GM23338 (cell line): ENCODE measurements around the gene CITED4. TPM values are rescaled to one million over a fixed set of nuclear protein-coding genes. Genes with fewer than 3 reads are reported as not detected.

Experiments
- ATAC-seq: fragments of 200-7000 bp; cut with Tn5 transposase; 3 replicates; pipeline ENCODE4 v1.9.1; 2020
- DNase-seq: peaks from one replicate; pipeline ENCODE4 v3.0.0-alpha.2; 2015; ENCODE audit warnings: low spot score
- H2AFZ ChIP-seq: fragments of 200-600 bp; sonication (generic); 2 replicates; pipeline ENCODE4 v1.8.0; 2016; ENCODE audit warnings: antibody characterized with exemption, mild to moderate bottlenecking, moderate library complexity
- H3F3A ChIP-seq: fragments of 200-600 bp; sonication (generic); replicated peaks from 2 replicates; pipeline ENCODE4 v1.8.0; 2017; ENCODE audit warnings: antibody characterized with exemption, mixed run types, low read depth
- H3K27ac ChIP-seq: fragments of 200-600 bp; sonication (generic); 2 replicates; pipeline ENCODE4 v1.6.1; 2016; ENCODE audit warnings: low read depth
- H3K27me3 ChIP-seq: fragments of 200-600 bp; sonication (generic); 2 replicates; pipeline ENCODE4 v1.8.0; 2016; ENCODE audit warnings: mild to moderate bottlenecking, mixed run types, moderate library complexity; ENCODE audit not compliant: insufficient read depth
- H3K36me3 ChIP-seq: fragments of 200-600 bp; sonication (generic); 2 replicates; pipeline ENCODE4 v1.8.0; 2016; ENCODE audit warnings: mild to moderate bottlenecking; ENCODE audit not compliant: insufficient read depth
- H3K4me1 ChIP-seq: fragments of 200-600 bp; sonication (generic); 2 replicates; pipeline ENCODE4 v1.8.0; 2016; ENCODE audit warnings: mild to moderate bottlenecking, moderate library complexity; ENCODE audit not compliant: insufficient read depth
- H3K4me2 ChIP-seq: fragments of 200-600 bp; sonication (generic); 2 replicates; pipeline ENCODE4 v1.7.1; 2017; ENCODE audit warnings: mixed run types
- H3K4me3 ChIP-seq: fragments of 200-600 bp; sonication (generic); 2 replicates; pipeline ENCODE4 v1.6.1; 2016; ENCODE audit warnings: mixed run types
- H3K79me2 ChIP-seq: fragments of 200-600 bp; sonication (generic); replicated peaks from 2 replicates; pipeline ENCODE4 v1.8.0; 2017; ENCODE audit warnings: mild to moderate bottlenecking; ENCODE audit not compliant: insufficient read depth
- H3K9me2 ChIP-seq: fragments of 200-600 bp; sonication (generic); 2 replicates; pipeline ENCODE4 v1.8.0; 2017; ENCODE audit not compliant: insufficient read depth
- H4K20me1 ChIP-seq: fragments of 200-600 bp; sonication (generic); replicated peaks from 2 replicates; pipeline ENCODE4 v1.8.0; 2017; ENCODE audit warnings: mild to moderate bottlenecking; ENCODE audit not compliant: insufficient read depth
- H3K27ac Mint-ChIP-seq: 2 replicates; pipeline ENCODE4 v1.8.0; 2020; ENCODE audit warnings: inconsistent platforms, mild to moderate bottlenecking, moderate library complexity, mixed read lengths
- H3K27me3 Mint-ChIP-seq: 3 replicates; pipeline ENCODE4 v1.8.0; 2022; ENCODE audit warnings: low read depth, mild to moderate bottlenecking, moderate library complexity, mixed read lengths, inconsistent platforms; ENCODE audit not compliant: insufficient read depth, poor library complexity
- H3K36me3 Mint-ChIP-seq: 3 replicates; pipeline ENCODE4 v1.8.0; 2021; ENCODE audit warnings: low read depth, mild to moderate bottlenecking, inconsistent platforms, moderate library complexity, mixed read lengths
- H3K4me1 Mint-ChIP-seq: 3 replicates; pipeline ENCODE4 v1.8.0; 2020; ENCODE audit warnings: mild to moderate bottlenecking, inconsistent platforms, mixed read lengths
- H3K4me3 Mint-ChIP-seq: 3 replicates; pipeline ENCODE4 v1.8.0; 2021; ENCODE audit warnings: moderate library complexity, mild to moderate bottlenecking, inconsistent platforms, mixed read lengths
- H3K9me3 Mint-ChIP-seq: 3 replicates; pipeline ENCODE4 v1.8.0; 2020; ENCODE audit warnings: moderate library complexity, mild to moderate bottlenecking, inconsistent platforms, mixed read lengths
- CREB1 ChIP-seq: fragments of 250-450 bp; sonication (Bioruptor Pico); IDR thresholded peaks from 2 replicates; pipeline ENCODE4 v1.5.0; 2020; ENCODE audit warnings: low read depth, mild to moderate bottlenecking, moderate library complexity
- POLR2AphosphoS5 ChIP-seq: IDR thresholded peaks from 2 replicates; pipeline ENCODE4 v1.6.1; 2016; ENCODE audit warnings: antibody characterized with exemption, low read depth
- polyA plus RNA-seq: library from polyadenylated mRNA; unstranded; fragments of >200 nt; fragmentation: Nextera tagmentation; extraction: Ambion mirVana; gene quantifications from 2 replicates; pipeline ENCODE4 v1.2.1, GENCODE V29; 2016
- total RNA-seq: library from RNA; depleted of rRNA; stranded (reverse); fragments of >200 nt; shearing (Covaris generic); gene quantifications from 2 replicates; pipeline ENCODE4 v1.2.3, GENCODE V29; 2014
- TF ChIP-seq, protein P1 (sequence below), 2 experiments: fragments of 200-600 bp in 1 of 2; sonication (generic) in 1 of 2; conservative IDR thresholded peaks; 2 replicates each; pipeline versions ENCODE4 v1.5.1 to v1.6.1; 2016 to 2017; ENCODE audit warnings: antibody characterized with exemption in 2 of 2, low read depth in 2 of 2, mild to moderate bottlenecking in 2 of 2, moderate library complexity in 1 of 2
- TF ChIP-seq, protein P2 (sequence below): IDR thresholded peaks from one replicate; pipeline ENCODE4 v1.6.1; 2018; ENCODE audit warnings: antibody characterized with exemption; ENCODE audit not compliant: unreplicated experiment

Gene CITED4
- total and polyA plus RNA-seq, 2 experiments from 2014 or later = 2.9 to 18.7 TPM

DNA sequence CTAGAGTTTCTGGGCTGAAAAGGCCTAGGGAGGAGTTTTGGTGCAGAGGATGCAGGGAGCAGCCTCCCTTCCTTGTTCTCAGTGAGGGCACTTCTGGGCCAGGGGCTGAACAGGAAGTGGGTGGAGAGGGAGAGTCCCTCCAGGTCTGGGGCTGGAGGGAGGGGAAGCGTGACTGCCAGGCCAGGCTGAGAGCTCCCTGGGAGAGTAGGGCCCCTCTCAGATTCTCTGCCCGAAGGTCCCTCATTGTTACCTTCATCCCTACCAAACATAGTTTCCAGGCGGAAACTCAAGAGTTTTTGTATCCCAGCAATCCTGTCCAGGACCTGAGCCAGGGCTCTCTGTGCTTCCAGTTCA, 36.8 kb downstream of the CITED4 start (continued):
- TF ChIP-seq, protein P1, sequence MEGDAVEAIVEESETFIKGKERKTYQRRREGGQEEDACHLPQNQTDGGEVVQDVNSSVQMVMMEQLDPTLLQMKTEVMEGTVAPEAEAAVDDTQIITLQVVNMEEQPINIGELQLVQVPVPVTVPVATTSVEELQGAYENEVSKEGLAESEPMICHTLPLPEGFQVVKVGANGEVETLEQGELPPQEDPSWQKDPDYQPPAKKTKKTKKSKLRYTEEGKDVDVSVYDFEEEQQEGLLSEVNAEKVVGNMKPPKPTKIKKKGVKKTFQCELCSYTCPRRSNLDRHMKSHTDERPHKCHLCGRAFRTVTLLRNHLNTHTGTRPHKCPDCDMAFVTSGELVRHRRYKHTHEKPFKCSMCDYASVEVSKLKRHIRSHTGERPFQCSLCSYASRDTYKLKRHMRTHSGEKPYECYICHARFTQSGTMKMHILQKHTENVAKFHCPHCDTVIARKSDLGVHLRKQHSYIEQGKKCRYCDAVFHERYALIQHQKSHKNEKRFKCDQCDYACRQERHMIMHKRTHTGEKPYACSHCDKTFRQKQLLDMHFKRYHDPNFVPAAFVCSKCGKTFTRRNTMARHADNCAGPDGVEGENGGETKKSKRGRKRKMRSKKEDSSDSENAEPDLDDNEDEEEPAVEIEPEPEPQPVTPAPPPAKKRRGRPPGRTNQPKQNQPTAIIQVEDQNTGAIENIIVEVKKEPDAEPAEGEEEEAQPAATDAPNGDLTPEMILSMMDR (conservative IDR thresholded peaks at IDR 0.05; ENCODE audit: low read depth in 2 of 2) = no peak
- TF ChIP-seq CREB1 (CRISPR knock-in tag) (no peak), POLR2AphosphoS5 (no peak)
- TF ChIP-seq, protein P2, sequence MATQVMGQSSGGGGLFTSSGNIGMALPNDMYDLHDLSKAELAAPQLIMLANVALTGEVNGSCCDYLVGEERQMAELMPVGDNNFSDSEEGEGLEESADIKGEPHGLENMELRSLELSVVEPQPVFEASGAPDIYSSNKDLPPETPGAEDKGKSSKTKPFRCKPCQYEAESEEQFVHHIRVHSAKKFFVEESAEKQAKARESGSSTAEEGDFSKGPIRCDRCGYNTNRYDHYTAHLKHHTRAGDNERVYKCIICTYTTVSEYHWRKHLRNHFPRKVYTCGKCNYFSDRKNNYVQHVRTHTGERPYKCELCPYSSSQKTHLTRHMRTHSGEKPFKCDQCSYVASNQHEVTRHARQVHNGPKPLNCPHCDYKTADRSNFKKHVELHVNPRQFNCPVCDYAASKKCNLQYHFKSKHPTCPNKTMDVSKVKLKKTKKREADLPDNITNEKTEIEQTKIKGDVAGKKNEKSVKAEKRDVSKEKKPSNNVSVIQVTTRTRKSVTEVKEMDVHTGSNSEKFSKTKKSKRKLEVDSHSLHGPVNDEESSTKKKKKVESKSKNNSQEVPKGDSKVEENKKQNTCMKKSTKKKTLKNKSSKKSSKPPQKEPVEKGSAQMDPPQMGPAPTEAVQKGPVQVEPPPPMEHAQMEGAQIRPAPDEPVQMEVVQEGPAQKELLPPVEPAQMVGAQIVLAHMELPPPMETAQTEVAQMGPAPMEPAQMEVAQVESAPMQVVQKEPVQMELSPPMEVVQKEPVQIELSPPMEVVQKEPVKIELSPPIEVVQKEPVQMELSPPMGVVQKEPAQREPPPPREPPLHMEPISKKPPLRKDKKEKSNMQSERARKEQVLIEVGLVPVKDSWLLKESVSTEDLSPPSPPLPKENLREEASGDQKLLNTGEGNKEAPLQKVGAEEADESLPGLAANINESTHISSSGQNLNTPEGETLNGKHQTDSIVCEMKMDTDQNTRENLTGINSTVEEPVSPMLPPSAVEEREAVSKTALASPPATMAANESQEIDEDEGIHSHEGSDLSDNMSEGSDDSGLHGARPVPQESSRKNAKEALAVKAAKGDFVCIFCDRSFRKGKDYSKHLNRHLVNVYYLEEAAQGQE = no peak

DNA sequence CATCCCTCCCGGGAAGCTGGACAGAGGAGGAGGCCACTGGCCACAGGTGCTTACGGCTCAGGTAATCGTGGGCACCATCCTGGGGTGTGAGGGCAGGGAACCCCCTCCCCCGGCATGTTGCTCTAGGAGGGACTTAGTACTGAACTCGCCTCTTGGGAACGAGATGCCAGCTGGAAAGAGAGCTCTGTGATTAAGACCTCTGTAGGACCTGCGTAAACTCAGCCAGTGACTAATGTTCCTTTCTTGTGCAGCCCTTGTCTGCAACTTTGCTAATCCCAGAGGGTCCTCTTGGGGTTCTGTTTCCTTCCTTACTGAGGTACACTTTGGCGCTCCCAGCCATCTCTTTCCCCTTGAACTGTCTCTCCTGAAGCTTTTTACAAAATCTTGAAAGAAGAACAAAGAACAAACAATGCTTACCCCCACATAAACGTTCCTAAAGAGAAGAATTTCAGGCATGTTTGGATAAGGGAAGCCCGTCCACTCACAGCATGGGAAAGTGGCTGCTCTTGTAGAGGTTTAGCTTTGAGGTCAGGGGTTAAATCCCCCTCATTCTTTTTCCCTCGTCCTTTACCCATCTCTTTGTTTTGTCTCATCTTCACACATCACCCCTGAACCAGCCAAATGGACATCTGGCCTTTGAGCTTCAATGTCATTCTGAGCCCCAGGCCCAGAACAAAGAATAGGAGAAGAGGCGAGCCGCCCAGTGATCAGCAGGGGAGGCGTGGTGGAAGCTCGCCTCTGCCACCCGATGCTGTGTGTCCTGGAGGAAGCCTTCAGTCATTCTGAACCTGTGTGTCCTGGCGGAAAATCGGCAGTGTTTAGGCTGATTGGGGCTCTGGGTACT, 37.4 kb downstream of the CITED4 start:
- Histone ChIP-seq H3K9me2 (no peaks in the 10 kb centered on the region), H3K4me2 (peak overlapping the region; percentile 35), H2AFZ (no peak overlapping the region; the same call in 1 of the 2 replicates), H3K27me3 (no peaks in the 10 kb centered on the region), H3K36me3 (no peaks in the 10 kb centered on the region), H3K27ac (peak overlapping the region; percentile 52; the same call in 1 of the 2 replicates), H4K20me1 (no peaks in the 10 kb centered on the region), H3K4me1 (peaks cover 15% of the 10 kb centered on the region), H3K4me3 (no peak overlapping the region), H3K79me2 (no peaks in the 10 kb centered on the region), H3F3A (no peaks in the 10 kb centered on the region)
- DNase-seq (peak; percentile 70), ATAC-seq (peak; percentile 46)
- H3K4me1 Mint-ChIP-seq = peaks cover 21% of the 10 kb centered on the region
- H3K36me3 Mint-ChIP-seq = no peaks in the 10 kb centered on the region; the same call in 2 of the 3 replicates
- peak overlapping the region; percentile 6; the same call in 1 of the 3 replicates for H3K4me3 Mint-ChIP-seq
- H3K9me3 Mint-ChIP-seq = no peaks in the 10 kb centered on the region
- peak overlapping the region; percentile 18 for H3K27ac Mint-ChIP-seq
- H3K27me3 Mint-ChIP-seq = peaks cover 15% of the 10 kb centered on the region
- TF ChIP-seq, protein P2 = no peak
- TF ChIP-seq, protein P1 (conservative IDR thresholded peaks at IDR 0.05; ENCODE audit: low read depth in 2 of 2) = no peak
